Neural cell (in vitro differentiated cells): ENCODE measurements around the gene AFAP1. TPM values are rescaled to one million over a fixed set of nuclear protein-coding genes. Genes with fewer than 3 reads are reported as not detected.

Source experiments
- H2AFZ ChIP-seq: fragments of 200-600, 300-800 bp; sonication (generic), shearing (Covaris generic); 2 replicates; pipeline ENCODE4 v1.6.0; 2014; ENCODE audit warnings: low read depth, mild to moderate bottlenecking, antibody characterized with exemption, low read length, moderate library complexity
- H3F3A ChIP-seq: fragments of 200-600 bp; shearing (Covaris generic); 2 replicates; pipeline ENCODE4 v1.6.1; 2016; ENCODE audit warnings: mild to moderate bottlenecking, moderate library complexity, mixed read lengths, antibody characterized with exemption, low read length; ENCODE audit not compliant: insufficient read depth, poor library complexity, severe bottlenecking
- H3K27ac ChIP-seq: fragments of 200-600, 300-800 bp; sonication (generic), shearing (Covaris generic); 2 replicates; pipeline ENCODE4 v1.5.1; 2014; ENCODE audit warnings: mild to moderate bottlenecking, low read length, moderate library complexity
- H3K27me3 ChIP-seq: fragments of 300-800, 200-600 bp; sonication (generic), shearing (Covaris generic); 2 replicates; pipeline ENCODE4 v1.6.0; 2014; ENCODE audit warnings: mild to moderate bottlenecking, low read depth, low read length, moderate library complexity; ENCODE audit not compliant: insufficient read depth
- H3K36me3 ChIP-seq: fragments of 300-800, 200-600 bp; sonication (generic), shearing (Covaris generic); 2 replicates; pipeline ENCODE4 v1.5.1; 2014; ENCODE audit warnings: mild to moderate bottlenecking, antibody characterized with exemption, low read length, moderate library complexity; ENCODE audit not compliant: insufficient read depth
- H3K4me2 ChIP-seq: fragments of 300-800, 200-600 bp; sonication (generic), shearing (Covaris generic); 2 replicates; pipeline ENCODE4 v1.6.0; 2014; ENCODE audit warnings: mild to moderate bottlenecking, low read length
- H3K4me3 ChIP-seq: fragments of 300-800, 200-600 bp; sonication (generic), shearing (Covaris generic); 2 replicates; pipeline ENCODE4 v1.5.1; 2014; ENCODE audit warnings: mild to moderate bottlenecking, low read length, moderate library complexity
- H3K79me2 ChIP-seq: fragments of 200-600 bp; shearing (Covaris generic); replicated peaks from 2 replicates; pipeline ENCODE4 v1.6.0; 2014; ENCODE audit warnings: mild to moderate bottlenecking, low read length, moderate library complexity; ENCODE audit not compliant: insufficient read depth
- H3K9ac ChIP-seq: fragments of 300-800, 200-600 bp; sonication (generic), shearing (Covaris generic); 2 replicates; pipeline ENCODE4 v1.6.1; 2016; ENCODE audit warnings: mild to moderate bottlenecking, low read length, mixed read lengths
- H3K9me2 ChIP-seq: fragments of 200-600 bp; shearing (Covaris generic); 2 replicates; pipeline ENCODE4 v1.6.1; 2016; ENCODE audit warnings: mild to moderate bottlenecking, low read length, mixed read lengths; ENCODE audit not compliant: insufficient read depth
- H3K9me3 ChIP-seq: fragments of 200-600, 300-800 bp; sonication (generic), shearing (Covaris generic); 2 replicates; pipeline ENCODE4 v1.6.1; 2016; ENCODE audit warnings: mild to moderate bottlenecking, mixed run types, low read length, moderate library complexity, mixed read lengths
- H4K20me1 ChIP-seq: fragments of 200-600 bp; shearing (Covaris generic); 2 replicates; pipeline ENCODE4 v1.6.1; 2016; ENCODE audit warnings: mild to moderate bottlenecking, mixed run types; ENCODE audit not compliant: insufficient read depth
- CTCF ChIP-seq: fragments of 450-650 bp; IDR thresholded peaks from 2 replicates; pipeline ENCODE4 v1.5.1; 2014; ENCODE audit warnings: antibody characterized with exemption, mild to moderate bottlenecking, moderate library complexity; ENCODE audit not compliant: poor library complexity, severe bottlenecking
- EP300 ChIP-seq: fragments of 450-650 bp; conservative IDR thresholded peaks from 2 replicates; pipeline ENCODE4 v1.6.1; 2014; ENCODE audit warnings: antibody characterized with exemption, mild to moderate bottlenecking, moderate library complexity; ENCODE audit not compliant: poor library complexity, severe bottlenecking
- EZH2 ChIP-seq: fragments of 200-600, 300-800 bp; shearing (Covaris generic), sonication (generic); IDR thresholded peaks from 2 replicates; pipeline ENCODE4 v1.6.1; 2014; ENCODE audit warnings: antibody characterized with exemption, low read length, borderline replicate concordance, mild to moderate bottlenecking; ENCODE audit not compliant: insufficient read depth, poor library complexity, severe bottlenecking
- MXI1 ChIP-seq: fragments of 450-650 bp; conservative IDR thresholded peaks from 2 replicates; pipeline ENCODE4 v1.6.1; 2014; ENCODE audit warnings: antibody characterized with exemption, mild to moderate bottlenecking; ENCODE audit not compliant: poor library complexity, severe bottlenecking
- POLR2AphosphoS5 ChIP-seq: IDR thresholded peaks from 2 replicates; pipeline ENCODE4 v1.6.1; 2012
- RAD21 ChIP-seq: fragments of 450-650 bp; conservative IDR thresholded peaks from 2 replicates; pipeline ENCODE4 v1.6.1; 2014; ENCODE audit warnings: antibody characterized with exemption, mild to moderate bottlenecking, moderate library complexity
- REST ChIP-seq: IDR thresholded peaks from 2 replicates; pipeline ENCODE4 v1.6.1; 2012; ENCODE audit warnings: borderline replicate concordance
- SMC3 ChIP-seq: fragments of 450-650 bp; conservative IDR thresholded peaks from 2 replicates; pipeline ENCODE4 v1.6.1; 2014; ENCODE audit warnings: antibody characterized with exemption, mild to moderate bottlenecking, moderate library complexity; ENCODE audit not compliant: poor library complexity
- TAF1 ChIP-seq: IDR thresholded peaks from 2 replicates; pipeline ENCODE4 v1.6.1; 2012; ENCODE audit warnings: low read depth
- polyA plus RNA-seq: library from polyadenylated mRNA; depleted of rRNA; stranded (reverse); fragments of >200 nt; gene quantifications from 2 replicates; pipeline ENCODE4 v1.2.3, GENCODE V29; 2014

AFAP1 gene
- polyA plus RNA-seq, 1 donor from 2014 or later: 38.9 TPM

- H3K9me2 ChIP-seq: no peaks in the 10 kb centered on the region
- TF ChIP-seq POLR2AphosphoS5 (no peak), EP300 (no peak), SMC3 (no peak), MXI1 (no peak), CTCF (no peak), EZH2 (no peak), TAF1 (no peak), RAD21 (no peak), REST (no peak)
- H3K9ac ChIP-seq: no peak overlapping the region
- H3K4me2 ChIP-seq: no peak overlapping the region
- no peak overlapping the region for H2AFZ ChIP-seq
- no peaks in the 10 kb centered on the region for H3K9me3 ChIP-seq
- H3K27ac ChIP-seq: no peak overlapping the region
- H3K4me3 ChIP-seq: no peak overlapping the region
- H3F3A ChIP-seq: no peaks in the 10 kb centered on the region
- H4K20me1 ChIP-seq: no peaks in the 10 kb centered on the region
- H3K36me3 ChIP-seq: peaks cover 10% of the 10 kb centered on the region
- no peaks in the 10 kb centered on the region for H3K79me2 ChIP-seq
- H3K27me3 ChIP-seq: no peaks in the 10 kb centered on the region
Observed at GRCh38 chr4:7822877-7823276, 116.8 kb downstream of the AFAP1 start.

GRCh38 chr4:7822137-7822505, 117.5 kb downstream of the AFAP1 start:
- H3K9me2 ChIP-seq: no peaks in the 10 kb centered on the region
- no peak overlapping the region for H3K4me3 ChIP-seq
- no peak overlapping the region for H3K9ac ChIP-seq
- H3K9me3 ChIP-seq: no peaks in the 10 kb centered on the region
- H3K79me2 ChIP-seq: no peaks in the 10 kb centered on the region
- no peaks in the 10 kb centered on the region for H4K20me1 ChIP-seq
- TF ChIP-seq TAF1: no peak
- H3K27ac ChIP-seq: no peak overlapping the region
- H3K36me3 ChIP-seq: peaks cover 10% of the 10 kb centered on the region
- H3K27me3 ChIP-seq: no peaks in the 10 kb centered on the region
- no peaks in the 10 kb centered on the region for H3F3A ChIP-seq
- no peak overlapping the region for H3K4me2 ChIP-seq
- H2AFZ ChIP-seq: no peak overlapping the region
